G401 (cell line): Measurements from ENCODE around the gene PCDHGC3. TPM values are rescaled to one million over a fixed set of nuclear protein-coding genes. Genes with fewer than 3 reads are reported as not detected.
A peak's percentile ranks its signal among the peaks of the same experiment; 100 is the strongest.
"Not testable (repeated sequence)": the region's sequence is repeated elsewhere in the genome, so short reads cannot be mapped to it uniquely, and the experiment has no call there.

Experiments
- DNase-seq: peaks from one replicate; pipeline ENCODE4 v3.0.0-alpha.2; 2015; ENCODE audit warnings: low spot score
- in situ Hi-C: cut with HindIII; loops from 2 replicates; pipeline ENCODE4 v1.10.0; 2016; ENCODE audit warnings: low sequenced_read_pairs, mixed read lengths
- total RNA-seq: library from RNA; depleted of rRNA; stranded (reverse); fragments of >200 nt; shearing (Covaris generic); gene quantifications from 2 replicates; pipeline ENCODE4 v1.2.3, GENCODE V29; 2014; rRNA removed

Gene PCDHGC3
- total RNA-seq, result 1.0 and 7.7 TPM in 2 replicates

DNA sequence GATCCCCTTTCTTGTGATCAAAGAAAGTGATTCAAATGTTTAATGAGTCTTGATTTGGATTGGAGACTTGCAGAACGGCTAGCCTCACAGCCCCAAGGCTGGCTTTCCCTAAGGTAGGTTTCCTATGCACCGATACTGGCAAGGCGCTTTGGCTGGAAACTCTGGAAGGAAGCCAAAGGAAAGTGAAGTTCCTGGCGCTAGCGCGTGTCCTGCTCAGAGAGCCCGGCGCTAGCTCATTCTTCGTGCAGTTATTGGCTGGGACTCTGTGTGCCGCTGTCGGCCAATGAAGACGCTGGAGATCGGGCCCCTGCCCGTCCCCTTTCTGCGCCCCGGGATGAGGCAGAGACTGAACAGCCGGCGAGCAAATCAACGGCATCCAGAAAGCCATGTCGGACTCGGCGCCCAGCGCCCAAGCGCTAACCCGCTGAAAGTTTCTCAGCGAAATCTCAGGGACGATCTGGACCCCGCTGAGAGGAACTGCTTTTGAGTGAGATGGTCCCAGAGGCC lies at the start of gene PCDHGC3:
TSS of gene PCDHGC3 (plus strand) at position 342 of the 507 bp plus-strand sequence. CDS start at position 493, 151 bp downstream.
- peak; percentile 97 for DNase-seq
- in situ Hi-C loops, result no loop called here

DNA sequence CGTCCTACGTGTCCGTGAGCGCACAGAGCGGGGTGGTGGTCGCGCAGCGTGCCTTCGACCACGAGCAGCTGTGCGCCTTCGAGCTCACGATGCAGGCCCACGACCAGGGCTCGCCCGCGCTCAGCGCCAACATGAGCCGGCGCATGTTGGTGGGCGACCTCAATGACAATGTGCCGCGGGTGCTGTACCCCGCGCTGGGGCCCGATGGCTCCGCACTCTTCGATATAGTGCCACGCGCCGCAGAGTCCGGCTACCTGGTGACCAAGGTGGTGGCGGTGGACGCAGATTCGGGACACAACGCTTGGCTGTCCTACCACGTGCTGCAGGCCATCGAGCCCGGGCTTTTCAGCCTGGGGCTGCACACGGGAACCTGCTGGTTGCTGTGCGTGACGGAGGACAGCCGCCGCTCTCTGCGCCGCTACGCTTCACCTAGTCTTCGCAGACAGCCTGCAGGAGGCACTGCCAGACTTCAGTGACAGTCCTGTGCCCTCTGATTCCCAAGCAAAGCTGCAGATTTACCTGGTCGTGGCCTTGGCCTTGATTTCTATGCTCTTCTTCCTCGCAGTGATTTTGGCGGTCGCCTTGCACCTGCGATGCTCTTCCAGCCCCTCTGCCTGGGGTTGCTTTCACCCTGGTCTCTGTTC lies 47.9 kb upstream of the PCDHGC3 start:
- in situ Hi-C loops, result no loop called here
- DNase-seq, result no peak

DNA sequence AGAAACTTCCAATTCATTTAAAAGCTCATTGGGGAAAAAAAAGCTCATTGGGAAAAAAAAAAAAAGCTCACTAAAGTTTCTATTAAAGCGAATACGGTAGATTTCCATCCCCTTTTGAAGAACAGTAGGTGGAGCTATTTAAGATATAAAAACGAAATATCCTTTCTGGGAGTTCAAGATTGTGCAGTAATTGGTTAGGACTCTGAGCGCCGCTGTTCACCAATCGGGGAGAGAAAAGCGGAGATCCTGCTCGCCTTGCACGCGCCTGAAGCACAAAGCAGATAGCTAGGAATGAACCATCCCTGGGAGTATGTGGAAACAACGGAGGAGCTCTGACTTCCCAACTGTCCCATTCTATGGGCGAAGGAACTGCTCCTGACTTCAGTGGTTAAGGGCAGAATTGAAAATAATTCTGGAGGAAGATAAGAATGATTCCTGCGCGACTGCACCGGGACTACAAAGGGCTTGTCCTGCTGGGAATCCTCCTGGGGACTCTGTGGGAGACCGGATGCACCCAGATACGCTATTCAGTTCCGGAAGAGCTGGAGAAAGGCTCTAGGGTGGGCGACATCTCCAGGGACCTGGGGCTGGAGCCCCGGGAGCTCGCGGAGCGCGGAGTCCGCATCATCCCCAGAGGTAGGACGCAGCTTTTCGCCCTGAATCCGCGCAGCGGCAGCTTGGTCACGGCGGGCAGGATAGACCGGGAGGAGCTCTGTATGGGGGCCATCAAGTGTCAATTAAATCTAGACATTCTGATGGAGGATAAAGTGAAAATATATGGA lies 45.2 kb upstream of the PCDHGC3 start, which contains the start of gene PCDHGA12:
TSS of gene PCDHGA12 (plus strand) at position 176 of the 782 bp plus-strand sequence. CDS start at position 429, 253 bp downstream.
- peak; percentile 23 for DNase-seq
- in situ Hi-C loops, result no loop called here

GRCh38 chr5:141431286-141431685 lies 44.5 kb upstream of the PCDHGC3 start:
- in situ Hi-C loops, result no loop called here

GRCh38 chr5:141432308-141432707 lies 43.5 kb upstream of the PCDHGC3 start:
- DNase-seq, in situ Hi-C loops: not testable (repeated sequence)

More at GRCh38 chr5:141431286-141431685, 44.5 kb upstream of the PCDHGC3 start:
- no peak for DNase-seq

DNA sequence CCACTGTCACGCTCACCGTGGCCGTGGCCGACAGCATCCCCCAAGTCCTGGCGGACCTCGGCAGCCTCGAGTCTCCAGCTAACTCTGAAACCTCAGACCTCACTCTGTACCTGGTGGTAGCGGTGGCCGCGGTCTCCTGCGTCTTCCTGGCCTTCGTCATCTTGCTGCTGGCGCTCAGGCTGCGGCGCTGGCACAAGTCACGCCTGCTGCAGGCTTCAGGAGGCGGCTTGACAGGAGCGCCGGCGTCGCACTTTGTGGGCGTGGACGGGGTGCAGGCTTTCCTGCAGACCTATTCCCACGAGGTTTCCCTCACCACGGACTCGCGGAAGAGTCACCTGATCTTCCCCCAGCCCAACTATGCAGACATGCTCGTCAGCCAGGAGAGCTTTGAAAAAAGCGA lies 43.0 kb upstream of the PCDHGC3 start:
- in situ Hi-C loops, DNase-seq: not testable (repeated sequence)

- DNase-seq, result no peak
- in situ Hi-C loops, result no loop called here
Measured at GRCh38 chr5:141434006-141434405, 41.8 kb upstream of the PCDHGC3 start.

DNA sequence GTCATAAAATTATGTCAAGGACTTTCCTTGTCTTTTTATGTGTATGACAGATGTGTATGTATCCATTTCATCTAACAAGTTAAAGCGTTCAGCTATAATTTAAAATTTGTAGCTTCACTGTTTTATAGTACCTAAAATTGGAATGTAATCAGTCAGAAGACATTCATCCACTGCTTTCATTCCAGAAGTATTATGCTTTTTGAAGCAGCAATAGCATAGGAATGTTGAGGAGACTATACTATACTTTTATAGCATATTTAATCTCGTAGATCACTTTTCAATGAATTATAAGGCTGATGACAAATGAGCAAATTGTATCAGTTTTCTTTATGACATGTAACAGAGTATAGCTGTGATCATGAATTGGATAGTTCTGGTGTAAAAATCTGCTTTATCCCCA lies 38.5 kb upstream of the PCDHGC3 start:
- in situ Hi-C loops, result no loop called here
- DNase-seq, result no peak

- DNase-seq, result peak; percentile 2
- in situ Hi-C loops, result no loop called here
Measured at GRCh38 chr5:141439411-141440141, 36.2 kb upstream of the PCDHGC3 start.

- no peak for DNase-seq
- in situ Hi-C loops, result no loop called here
Measured at GRCh38 chr5:141440341-141440740, 35.4 kb upstream of the PCDHGC3 start.

DNA sequence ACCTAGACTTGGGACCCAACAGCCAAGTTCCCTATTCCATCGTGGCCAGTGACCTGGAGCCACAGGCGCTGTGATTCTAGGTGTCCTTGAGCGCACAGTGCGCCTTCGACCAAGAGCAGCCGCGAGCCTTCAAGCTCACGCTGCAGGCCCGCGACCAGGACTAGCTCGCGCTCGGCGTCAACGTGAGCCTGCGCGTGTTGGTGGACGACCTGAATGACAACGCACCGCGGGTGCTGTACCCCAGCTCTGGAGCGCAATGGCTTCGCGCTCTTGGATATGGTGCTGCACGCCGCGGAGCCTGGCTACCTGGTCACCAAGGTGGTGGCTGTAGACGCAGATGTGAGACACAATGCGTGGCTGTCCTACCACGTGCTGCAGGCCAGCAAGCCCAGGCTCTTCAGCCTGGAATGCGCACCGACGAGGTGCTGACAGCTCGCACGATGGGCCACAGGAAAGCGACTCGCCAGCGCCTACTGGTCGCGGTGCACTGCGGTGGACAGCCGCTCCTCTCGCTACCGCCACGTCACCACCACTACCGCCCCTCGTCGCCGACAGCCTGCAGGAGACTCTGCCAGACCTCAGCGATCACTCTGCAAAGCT lies 34.1 kb upstream of the PCDHGC3 start:
- in situ Hi-C loops, result no loop called here
- no peak for DNase-seq

DNA sequence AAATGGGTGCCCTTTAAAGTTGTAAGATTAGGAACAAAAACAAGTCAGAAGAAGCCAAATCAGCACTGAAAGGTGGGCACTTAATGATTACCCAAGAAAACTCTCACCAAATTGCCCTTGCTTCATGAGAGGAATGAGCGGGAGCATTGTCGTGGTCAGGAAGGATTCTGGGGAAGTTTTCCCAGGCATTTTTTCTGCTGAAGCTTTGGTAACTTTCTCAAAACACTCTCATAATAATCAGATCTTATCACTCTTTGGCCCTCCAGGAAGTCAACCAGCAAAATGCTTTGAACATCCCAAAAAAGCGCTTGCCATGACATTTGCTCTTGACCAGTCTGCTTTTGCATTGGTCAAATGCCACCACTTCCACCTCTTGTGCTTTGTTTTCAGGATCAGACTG lies 10.4 kb upstream of the PCDHGC3 start:
- no peak for DNase-seq
- in situ Hi-C loops, result no loop called here

GRCh38 chr5:141476132-141476911 lies 556 bp downstream of the PCDHGC3 start:
- peak; percentile 78 for DNase-seq
- in situ Hi-C loops, result no loop called here

DNA sequence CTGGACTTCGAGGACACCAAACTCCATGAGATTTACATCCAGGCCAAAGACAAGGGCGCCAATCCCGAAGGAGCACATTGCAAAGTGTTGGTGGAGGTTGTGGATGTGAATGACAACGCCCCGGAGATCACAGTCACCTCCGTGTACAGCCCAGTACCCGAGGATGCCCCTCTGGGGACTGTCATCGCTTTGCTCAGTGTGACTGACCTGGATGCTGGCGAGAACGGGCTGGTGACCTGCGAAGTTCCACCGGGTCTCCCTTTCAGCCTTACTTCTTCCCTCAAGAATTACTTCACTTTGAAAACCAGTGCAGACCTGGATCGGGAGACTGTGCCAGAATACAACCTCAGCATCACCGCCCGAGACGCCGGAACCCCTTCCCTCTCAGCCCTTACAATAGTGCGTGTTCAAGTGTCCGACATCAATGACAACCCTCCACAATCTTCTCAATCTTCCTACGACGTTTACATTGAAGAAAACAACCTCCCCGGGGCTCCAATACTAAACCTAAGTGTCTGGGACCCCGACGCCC lies 1.3 kb downstream of the PCDHGC3 start:
- in situ Hi-C loops, result no loop called here
- no peak for DNase-seq

GRCh38 chr5:141477815-141478214 lies 2.0 kb downstream of the PCDHGC3 start:
- in situ Hi-C loops, result no loop called here
- DNase-seq, result peak; percentile 49

DNA sequence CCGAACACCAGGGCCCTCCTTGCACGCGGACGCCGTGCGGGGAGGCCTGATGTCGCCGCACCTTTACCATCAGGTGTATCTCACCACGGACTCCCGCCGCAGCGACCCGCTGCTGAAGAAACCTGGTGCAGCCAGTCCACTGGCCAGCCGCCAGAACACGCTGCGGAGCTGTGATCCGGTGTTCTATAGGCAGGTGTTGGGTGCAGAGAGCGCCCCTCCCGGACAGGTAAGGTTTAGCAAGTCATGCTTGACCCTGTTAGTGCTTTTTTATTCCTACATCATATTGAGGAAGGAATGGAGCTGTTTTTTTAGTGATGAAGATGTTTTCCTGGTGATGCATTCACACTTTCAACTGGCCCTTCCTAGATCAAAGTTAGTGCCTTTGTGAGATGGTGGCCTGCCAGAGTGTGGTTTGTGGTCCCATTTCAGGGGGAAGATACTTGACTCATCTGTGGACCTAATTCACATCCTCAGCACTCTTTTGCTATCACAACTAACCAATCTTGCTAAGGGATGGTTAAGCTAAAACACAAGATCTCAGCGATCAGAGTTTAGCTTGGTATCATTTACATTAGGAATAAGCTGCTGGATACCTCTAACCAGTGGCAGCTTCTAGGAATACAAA lies 2.7 kb downstream of the PCDHGC3 start:
- in situ Hi-C loops, result no loop called here
- peak; percentile 70 for DNase-seq

DNA sequence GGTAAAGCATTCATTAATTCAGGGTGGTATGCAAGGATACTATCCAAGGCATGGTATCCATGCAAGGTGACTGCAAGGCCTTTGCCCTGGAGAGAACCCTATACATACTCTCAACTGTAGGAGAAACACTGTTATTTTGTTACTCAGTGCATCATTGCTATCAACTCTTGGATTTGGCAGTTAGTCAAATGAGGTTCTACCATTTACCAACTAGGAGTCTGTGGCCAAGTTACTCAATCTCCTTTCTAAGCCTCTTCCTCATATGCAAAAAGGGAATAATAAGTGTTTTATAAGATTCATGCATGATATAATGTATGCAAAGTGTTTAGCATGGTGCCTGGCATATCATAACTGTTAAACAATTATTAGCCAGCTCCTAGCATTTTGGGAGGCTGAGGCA lies 4.0 kb downstream of the PCDHGC3 start:
- in situ Hi-C loops, result no loop called here

DNA sequence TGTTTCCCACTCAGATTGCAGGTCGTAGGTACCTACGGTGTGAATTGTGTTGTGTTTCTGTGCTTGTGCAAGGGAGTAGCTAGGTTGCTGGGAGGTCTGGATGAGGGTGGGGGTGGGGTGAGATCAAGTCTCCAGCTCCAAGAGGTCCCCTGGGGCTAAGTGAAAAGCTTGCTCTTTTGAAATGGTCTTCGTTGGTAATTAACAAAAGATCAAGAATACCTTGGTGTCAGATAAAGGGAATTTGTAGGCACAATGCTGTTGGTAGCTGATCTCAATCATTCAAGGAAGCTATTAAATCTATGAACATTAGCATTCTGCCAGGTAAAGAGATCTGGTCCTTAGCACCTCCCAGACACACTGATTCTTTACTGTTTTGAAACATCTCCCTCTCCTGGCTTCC lies 8.1 kb downstream of the PCDHGC3 start:
- DNase-seq, result no peak
- in situ Hi-C loops, result no loop called here

More for the DNA sequence above, 4.0 kb downstream of the PCDHGC3 start:
- DNase-seq, result no peak
